ENCODE measurements around the gene SLC29A1. TPM values are rescaled to one million over a fixed set of nuclear protein-coding genes. Genes with fewer than 3 reads are reported as not detected.
A peak's percentile ranks its signal among the peaks of the same experiment; 100 is the strongest.
"Not testable (repeated sequence)": the region's sequence is repeated elsewhere in the genome, so short reads cannot be mapped to it uniquely, and the experiment has no call there.

The SLC29A1 gene
- total and polyA plus RNA-seq, 2 experiments from 2014 or later, result 23.3 to 30.8 TPM

- no peak for TF ChIP-seq EZH2phosphoT487 (IDR thresholded peaks at IDR 0.05; ENCODE audit: low read depth, severe bottlenecking, unreplicated experiment)
- TF ChIP-seq EZH2 (IDR thresholded peaks at IDR 0.05; ENCODE audit: borderline replicate concordance), result no peak
- no peak for TF ChIP-seq CTCF (IDR thresholded peaks at IDR 0.05; ENCODE audit: poor library complexity)
- Histone ChIP-seq H3K27me3 (no peaks in the 10 kb centered on the region), H3K9me2 (replicated peaks; ENCODE audit: insufficient read depth) (no peaks in the 10 kb centered on the region), H3K4me1 (ENCODE audit: insufficient read depth) (no peaks in the 10 kb centered on the region), H3K79me2 (no peaks in the 10 kb centered on the region), H3K27ac (no peak overlapping the region), H2AFZ (peak overlapping the region; percentile 33), H4K20me1 (ENCODE audit: insufficient read depth, poor library complexity, severe bottlenecking) (no peaks in the 10 kb centered on the region), H3K4me3 (no peak overlapping the region), H3K36me3 (replicated peaks; ENCODE audit: insufficient read depth, low read depth) (no peaks in the 10 kb centered on the region), H3K4me2 (peak overlapping the region; percentile 44), H3K9me3 (ENCODE audit: low read depth) (no peaks in the 10 kb centered on the region)
- 74% methylated on average over 10 of the region's 10 CpGs for WGBS (ENCODE audit: low lambda C conversion rate, missing lambda C conversion rate)
- DNase-seq (ENCODE audit: low spot score), result no peak
These were observed 30.9 kb upstream of the SLC29A1 start for GRCh38 chr6:44192428-44193041.

GRCh38 chr6:44193307-44193910, 30.0 kb upstream of the SLC29A1 start:
- Histone ChIP-seq H3K4me2 (no peak overlapping the region), H3K4me1 (ENCODE audit: insufficient read depth) (no peaks in the 10 kb centered on the region), H3K4me3 (no peak overlapping the region), H3K27ac (no peak overlapping the region), H3K9me3 (ENCODE audit: low read depth) (no peaks in the 10 kb centered on the region), H2AFZ (no peak overlapping the region), H3K9me2 (replicated peaks; ENCODE audit: insufficient read depth) (no peaks in the 10 kb centered on the region), H3K27me3 (no peaks in the 10 kb centered on the region), H3K79me2 (no peaks in the 10 kb centered on the region), H4K20me1 (ENCODE audit: insufficient read depth, poor library complexity, severe bottlenecking) (no peaks in the 10 kb centered on the region), H3K36me3 (replicated peaks; ENCODE audit: insufficient read depth, low read depth) (no peaks in the 10 kb centered on the region)
- TF ChIP-seq EZH2phosphoT487 (IDR thresholded peaks at IDR 0.05; ENCODE audit: low read depth, severe bottlenecking, unreplicated experiment) (no peak), CTCF (IDR thresholded peaks at IDR 0.05; ENCODE audit: poor library complexity) (no peak), EZH2 (IDR thresholded peaks at IDR 0.05; ENCODE audit: borderline replicate concordance) (no peak)
- no peak for DNase-seq (ENCODE audit: low spot score)
- 91% methylated on average over 8 of the region's 8 CpGs for WGBS (ENCODE audit: low lambda C conversion rate, missing lambda C conversion rate)

GRCh38 chr6:44194326-44194725, 29.1 kb upstream of the SLC29A1 start:
- H3K9me2 ChIP-seq (replicated peaks; ENCODE audit: insufficient read depth), result no peaks in the 10 kb centered on the region
- TF ChIP-seq CTCF (IDR thresholded peaks at IDR 0.05; ENCODE audit: poor library complexity) (no peak), EZH2 (IDR thresholded peaks at IDR 0.05; ENCODE audit: borderline replicate concordance) (no peak), EZH2phosphoT487 (IDR thresholded peaks at IDR 0.05; ENCODE audit: low read depth, severe bottlenecking, unreplicated experiment) (no peak)
- H3K27me3 ChIP-seq, result no peaks in the 10 kb centered on the region
- no peak overlapping the region for H3K4me2 ChIP-seq
- no peaks in the 10 kb centered on the region for H3K9me3 ChIP-seq (ENCODE audit: low read depth)
- no peak overlapping the region for H3K27ac ChIP-seq
- no peaks in the 10 kb centered on the region for H4K20me1 ChIP-seq (ENCODE audit: insufficient read depth, poor library complexity, severe bottlenecking)
- no peaks in the 10 kb centered on the region for H3K4me1 ChIP-seq (ENCODE audit: insufficient read depth)
- 91% methylated on average over 5 of the region's 5 CpGs for WGBS (ENCODE audit: low lambda C conversion rate, missing lambda C conversion rate)
- no peak overlapping the region for H2AFZ ChIP-seq
- H3K36me3 ChIP-seq (replicated peaks; ENCODE audit: insufficient read depth, low read depth), result no peaks in the 10 kb centered on the region
- no peaks in the 10 kb centered on the region for H3K79me2 ChIP-seq
- no peak for DNase-seq (ENCODE audit: low spot score)
- no peak overlapping the region for H3K4me3 ChIP-seq

GRCh38 chr6:44196351-44196750, 27.0 kb upstream of the SLC29A1 start:
- not testable (repeated sequence) for H3K27me3 ChIP-seq; H4K20me1 ChIP-seq (ENCODE audit: insufficient read depth, poor library complexity, severe bottlenecking); H3K4me1 ChIP-seq (ENCODE audit: insufficient read depth); H2AFZ ChIP-seq; H3K9me3 ChIP-seq (ENCODE audit: low read depth); H3K27ac ChIP-seq; H3K79me2 ChIP-seq; H3K36me3 ChIP-seq (replicated peaks; ENCODE audit: insufficient read depth, low read depth); H3K4me3 ChIP-seq; DNase-seq (ENCODE audit: low spot score); H3K9me2 ChIP-seq (replicated peaks; ENCODE audit: insufficient read depth); H3K4me2 ChIP-seq
- 91% methylated on average over 11 of the region's 11 CpGs for WGBS (ENCODE audit: low lambda C conversion rate, missing lambda C conversion rate)
